ENCODE results near the gene HPCAL1.

- TF ChIP-seq CTCF (conservative IDR thresholded peaks at IDR 0.05; ENCODE audit: low read depth, low read length): no peak
- no peak for TF ChIP-seq EZH2 (IDR thresholded peaks at IDR 0.05; ENCODE audit: low read length, unreplicated experiment)
Observed at GRCh38 chr2:10405448-10405847, 102.7 kb downstream of the HPCAL1 start.
